RPMI8226 (cell line): ENCODE results near the gene CBX8.
A peak's percentile ranks its signal among the peaks of the same experiment; 100 is the strongest.

Source experiments
- DNase-seq: peaks from one replicate; pipeline ENCODE4 v3.0.0-alpha.2; 2015

The CBX8 gene

GRCh38 chr17:79803997-79804855 lies 7.3 kb upstream of the CBX8 start:
- peak; percentile 73 for DNase-seq

DNA sequence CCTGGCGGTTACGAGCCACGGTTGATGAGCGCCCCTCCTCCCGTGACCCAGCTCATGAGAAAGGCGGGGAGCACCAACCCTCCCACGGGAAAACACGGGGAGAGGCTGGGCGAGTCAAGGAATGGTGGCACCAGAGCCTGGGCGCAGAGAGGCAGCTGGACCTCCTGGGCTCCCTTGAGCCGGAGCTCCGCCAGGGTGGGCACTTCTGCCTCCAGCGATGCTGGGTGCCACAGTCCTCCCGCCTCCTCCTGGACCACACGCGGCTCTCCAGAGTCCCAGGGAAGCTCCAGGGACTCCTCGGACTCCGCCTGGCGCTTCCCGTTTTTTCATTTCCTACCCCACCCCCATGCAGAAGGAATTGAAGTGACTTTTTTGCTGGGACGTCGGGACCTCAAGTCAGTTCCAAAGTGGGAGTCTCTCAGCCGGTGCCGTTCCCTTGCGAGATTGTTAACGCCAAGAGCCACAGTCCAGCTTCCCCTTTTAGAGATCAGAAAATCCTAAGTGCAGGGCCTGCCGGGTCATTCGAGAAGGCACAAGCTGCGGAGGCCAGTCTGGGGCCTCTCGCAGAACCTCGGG lies 6.6 kb upstream of the CBX8 start:
- DNase-seq: no peak

DNA sequence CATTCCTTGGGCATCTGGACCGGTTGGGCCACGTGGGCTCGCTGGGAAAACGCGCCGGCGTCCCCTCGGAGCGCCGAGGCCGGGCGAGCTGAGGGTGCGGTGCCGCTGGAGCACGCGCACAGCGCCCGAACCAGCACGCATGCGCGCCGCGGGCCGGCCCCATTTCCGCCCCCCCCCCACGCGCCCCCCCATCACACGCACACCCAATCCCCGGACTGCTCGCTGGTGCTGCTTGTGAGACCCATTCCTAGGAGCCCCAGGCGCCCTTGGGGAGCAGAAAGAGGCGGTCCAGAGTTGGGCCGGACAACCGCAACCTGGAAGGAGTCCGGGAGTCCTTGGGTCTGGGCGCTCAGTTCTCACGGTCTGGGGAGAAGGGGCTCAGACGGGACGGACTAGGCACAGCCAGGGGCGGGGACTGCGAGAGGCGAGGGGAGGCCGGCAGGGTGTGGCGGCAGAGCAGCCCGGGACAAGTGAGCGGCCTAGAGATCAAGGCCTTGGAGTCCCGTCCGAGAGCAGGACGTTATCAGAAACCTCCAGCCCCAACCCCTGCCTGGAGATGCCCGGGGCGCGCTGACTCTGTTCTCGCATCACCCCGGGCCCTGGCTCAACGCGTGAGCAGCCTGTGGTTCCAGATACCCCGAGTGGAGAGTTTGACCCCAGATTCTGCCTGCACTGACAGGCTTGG lies 6.0 kb upstream of the CBX8 start:
- no peak for DNase-seq

DNA sequence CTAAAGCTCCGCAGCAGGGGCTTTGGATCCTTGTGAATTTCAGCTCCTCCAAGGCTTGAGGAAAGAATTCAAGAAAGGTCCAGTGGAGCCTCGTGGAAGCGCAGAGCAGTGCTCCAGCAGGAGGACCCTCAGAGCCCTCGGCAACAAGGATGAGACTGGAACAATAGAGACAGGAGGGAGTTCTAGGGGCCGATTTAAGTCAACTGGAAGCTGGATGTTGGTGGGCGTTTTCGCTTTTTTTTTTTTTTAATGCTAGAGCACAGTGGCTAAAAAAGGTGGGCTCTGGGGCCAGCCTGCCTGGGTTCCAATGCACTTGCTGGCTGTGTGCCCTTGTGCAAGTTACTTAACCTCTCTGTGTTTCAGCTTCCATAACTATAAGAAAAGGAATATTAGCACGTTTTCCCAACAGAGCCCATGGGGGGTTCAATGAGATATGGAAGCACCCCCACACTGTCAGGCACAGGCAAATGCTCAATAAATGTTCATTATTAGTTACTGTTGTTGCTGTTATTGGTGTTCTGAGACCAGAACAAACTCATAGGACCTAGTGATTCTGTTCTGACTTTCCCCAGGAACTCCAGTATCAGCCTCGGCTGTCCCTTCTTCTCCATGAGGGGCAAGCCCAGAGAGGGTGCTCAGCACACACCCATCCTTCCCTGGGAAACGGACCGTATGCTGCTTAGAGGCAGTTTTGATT lies 5.3 kb upstream of the CBX8 start:
- no peak for DNase-seq

- no peak for DNase-seq
Observed at GRCh38 chr17:79801156-79802038, 4.5 kb upstream of the CBX8 start.

DNA sequence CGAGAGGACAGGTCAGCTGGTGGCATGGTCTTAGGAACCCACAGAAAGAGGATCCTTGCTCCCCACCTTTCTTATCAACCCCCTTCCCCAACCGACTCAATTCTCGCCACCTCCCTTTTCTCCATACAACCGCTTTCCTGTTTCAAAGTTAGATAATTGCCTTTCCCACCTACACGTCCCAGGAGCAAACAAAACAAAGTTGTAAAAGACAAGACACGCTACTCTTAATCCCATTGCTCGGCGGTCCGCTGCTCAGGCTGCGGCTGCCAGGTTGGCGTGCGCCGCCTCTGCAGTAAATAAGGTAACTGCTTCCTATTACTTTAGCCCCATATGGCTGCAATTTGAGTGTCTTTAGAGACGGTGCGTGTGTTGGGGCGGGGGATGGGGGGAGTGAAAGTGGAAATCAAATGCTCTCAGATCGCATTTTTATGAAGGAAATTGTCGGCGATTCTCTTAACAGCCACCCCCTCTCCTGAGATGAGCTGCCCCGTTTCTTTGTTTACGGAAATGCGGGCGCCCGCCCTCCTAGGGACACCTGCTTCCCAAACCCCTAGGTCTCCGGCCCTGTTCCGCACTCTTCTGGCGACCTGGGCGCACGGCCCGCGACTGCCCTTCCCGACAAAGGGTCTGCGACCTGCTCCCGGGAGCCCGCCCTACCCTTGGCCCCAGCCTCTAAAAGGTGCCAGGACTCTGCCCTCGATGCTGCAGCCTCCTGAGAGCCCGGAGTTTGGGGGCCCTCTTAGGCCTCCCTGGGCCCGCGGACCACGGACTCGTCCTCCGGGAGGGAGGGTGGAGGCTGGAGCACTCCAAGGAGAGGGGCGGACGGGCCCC lies 3.7 kb upstream of the CBX8 start:
- DNase-seq: peak; percentile 79

DNA sequence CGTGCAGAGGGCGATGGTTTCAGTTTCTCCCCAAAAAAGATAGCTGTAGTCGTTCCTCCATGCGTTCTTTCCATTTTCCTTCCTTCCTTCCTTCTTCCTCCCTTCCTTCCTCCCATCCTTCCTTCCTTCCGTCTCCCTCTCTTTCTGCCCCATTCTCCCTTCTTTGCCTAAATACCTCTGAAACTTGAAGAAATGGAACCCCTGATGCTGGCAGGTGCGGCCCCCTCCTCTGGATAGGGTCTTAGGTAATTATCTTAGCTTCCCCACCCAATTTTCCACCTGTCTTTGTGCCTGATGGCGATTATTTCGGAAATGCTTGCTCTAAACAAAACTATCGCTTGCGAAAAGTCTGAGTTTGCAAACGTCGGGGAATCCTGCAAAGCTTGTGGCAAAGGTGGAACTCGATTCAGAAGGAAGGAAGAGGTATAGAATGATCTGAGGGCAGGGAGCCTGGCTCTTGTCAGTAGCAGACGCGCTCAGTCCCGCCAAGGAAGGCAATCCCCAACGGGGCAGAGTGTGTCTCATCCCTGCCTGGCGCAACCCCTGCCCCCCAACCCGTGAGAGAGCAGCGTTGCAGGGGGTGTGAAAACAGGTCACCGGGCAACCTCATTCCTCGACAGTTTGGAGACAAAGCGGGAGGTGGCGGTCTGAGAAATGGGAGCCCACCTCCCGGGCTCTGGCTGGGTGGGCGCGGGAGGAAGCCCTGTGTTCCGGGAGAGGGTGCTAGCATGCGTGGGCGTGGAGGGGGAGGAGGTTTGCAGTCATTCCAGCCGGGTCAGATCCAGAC lies 2.9 kb upstream of the CBX8 start:
- DNase-seq: peak; percentile 41

DNA sequence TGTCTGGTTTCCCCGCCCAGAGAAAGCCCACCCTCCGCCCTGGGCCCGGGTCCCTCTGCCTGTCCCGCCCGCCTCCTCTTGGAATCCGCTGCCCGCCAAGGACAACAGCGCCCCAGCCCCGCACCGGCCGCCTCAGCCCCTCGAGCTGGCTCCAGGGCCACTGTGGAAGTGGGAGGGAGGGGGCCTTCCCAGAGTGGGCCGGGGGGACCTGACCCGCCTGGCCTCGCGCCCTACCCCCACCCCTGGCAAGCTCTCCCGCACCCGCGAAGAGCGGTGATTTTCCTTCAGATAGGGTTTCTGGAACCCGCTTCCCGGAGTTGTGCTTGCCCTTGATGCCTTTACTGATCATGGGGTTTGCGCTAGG lies 2.3 kb upstream of the CBX8 start:
- DNase-seq: no peak

DNA sequence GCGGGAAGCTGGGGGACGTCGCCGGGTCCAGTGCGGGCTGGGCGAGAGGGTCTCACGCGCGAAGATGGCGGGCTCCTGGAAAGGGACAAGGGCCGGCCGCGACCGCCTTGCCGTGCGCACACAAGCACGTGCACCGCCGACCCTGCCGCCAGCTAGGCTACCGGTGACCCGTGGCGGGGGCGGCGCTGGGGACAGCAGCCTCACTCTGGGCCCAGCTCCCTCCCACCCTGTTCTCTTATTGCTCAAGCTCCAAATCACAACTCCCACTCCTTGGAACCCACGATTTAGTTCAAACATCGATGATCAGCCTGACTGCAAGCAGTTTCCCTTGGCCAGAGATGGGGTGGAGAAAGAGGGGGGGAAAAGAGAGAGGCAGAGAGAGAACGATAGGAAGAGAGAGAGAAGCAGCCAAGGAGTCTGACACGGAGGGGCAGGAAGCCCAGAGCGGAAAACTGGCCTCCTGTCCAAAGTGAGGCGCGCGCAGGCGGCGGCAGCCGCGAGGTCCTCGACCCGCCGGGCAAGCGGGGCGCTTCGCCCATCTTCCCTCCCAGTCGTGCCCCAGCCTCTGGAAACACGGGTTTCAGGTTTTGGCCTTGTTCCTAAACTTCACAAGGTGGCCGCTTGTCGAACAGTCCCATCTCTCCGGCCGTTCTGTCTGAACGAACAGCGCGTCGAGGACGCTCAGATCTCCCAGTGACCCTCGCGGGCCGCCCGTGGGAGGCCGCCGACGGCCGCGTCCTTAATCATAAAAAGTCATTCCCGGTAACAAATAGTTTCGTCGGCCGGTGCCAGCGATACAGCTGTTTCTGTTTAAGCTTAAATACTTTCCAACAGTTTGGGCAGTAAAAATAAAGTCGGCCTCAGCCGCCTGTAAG lies 1.7 kb upstream of the CBX8 start:
- no peak for DNase-seq

DNA sequence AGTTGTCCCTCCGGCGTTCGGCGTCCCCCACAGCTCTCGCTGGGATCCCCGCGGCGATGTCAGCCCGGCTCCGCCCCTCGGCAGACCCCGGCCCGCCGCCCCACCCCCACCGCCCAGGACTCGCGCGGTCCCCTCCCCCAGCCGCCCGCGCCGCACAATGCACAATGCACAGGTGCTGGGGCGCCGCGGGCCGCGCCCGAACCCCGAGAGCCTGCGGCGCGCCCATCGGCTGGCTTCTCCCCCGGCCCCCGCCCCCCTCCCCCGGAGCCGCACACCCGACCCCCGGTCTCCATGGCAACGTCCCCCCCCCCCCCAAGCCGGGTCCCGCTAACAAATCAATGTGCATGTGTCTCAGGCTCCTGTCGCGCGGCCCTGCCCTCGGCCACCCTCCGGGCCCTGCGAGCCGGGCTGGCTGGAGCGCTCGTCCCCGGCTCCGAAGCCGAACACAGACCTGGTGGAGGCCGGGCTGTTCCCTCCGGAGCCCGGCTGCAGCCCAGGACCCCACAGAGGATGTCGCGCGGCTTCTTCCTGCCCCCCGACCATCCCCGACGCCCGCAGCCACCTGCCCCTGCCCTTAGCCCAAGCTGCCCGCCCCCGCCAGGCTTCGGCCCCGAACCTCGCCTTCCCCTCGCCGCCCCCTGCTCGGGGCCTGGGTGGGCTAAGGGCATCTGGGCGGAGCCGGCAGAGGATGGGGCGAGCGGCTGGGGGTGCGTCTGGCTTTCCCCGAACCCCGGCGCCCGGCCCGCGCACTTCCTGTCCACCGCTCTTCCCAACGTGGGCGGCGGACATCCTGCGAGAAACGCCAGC lies 818 bp upstream of the CBX8 start:
- DNase-seq: no peak

- DNase-seq: peak; percentile 30
Observed at GRCh38 chr17:79796444-79796762, 474 bp downstream of the CBX8 start.

- DNase-seq: no peak
Observed at GRCh38 chr17:79795795-79796443, 958 bp downstream of the CBX8 start.

DNA sequence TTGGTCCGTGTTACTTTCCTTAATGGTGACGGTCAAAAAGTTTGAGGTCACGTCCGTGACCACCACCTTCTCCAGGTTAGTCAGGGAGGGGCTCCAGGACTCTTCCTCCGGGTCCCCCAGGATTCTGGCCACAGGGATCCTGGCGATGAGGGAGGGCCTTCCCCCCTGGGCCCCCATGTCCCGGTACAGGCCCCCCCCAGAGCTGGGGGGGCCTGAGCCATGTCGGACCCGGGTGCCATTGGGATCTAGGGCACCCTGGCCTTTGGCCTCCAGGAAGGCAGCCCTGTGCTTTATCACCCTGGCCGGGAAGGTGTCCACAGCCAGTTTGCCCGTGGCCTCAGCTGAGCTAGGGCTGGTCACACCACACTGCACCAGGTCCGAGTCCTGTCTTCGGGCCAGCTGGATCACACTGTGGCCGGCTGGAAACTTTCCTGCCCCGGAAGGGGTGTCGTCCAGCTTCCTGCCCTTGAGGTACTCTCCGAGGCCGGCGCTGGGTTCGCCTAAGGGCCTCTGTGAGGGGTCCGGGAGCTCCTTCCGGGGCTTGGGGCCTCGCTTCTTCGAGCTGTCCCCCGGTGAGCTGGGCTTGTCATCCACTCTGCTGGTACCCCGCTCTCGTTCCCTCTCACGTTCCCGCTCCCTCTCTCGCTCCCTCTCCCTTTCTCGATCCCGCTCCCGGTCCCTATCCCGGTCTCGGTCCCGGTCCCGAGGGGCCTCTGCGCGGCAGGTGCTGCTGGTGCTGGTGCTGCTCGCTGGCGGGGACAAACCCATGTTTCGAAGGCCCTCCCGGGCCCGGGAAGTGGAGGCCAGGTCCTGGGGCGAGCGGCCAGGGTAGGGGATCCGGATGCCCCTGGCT lies 2.0 kb downstream of the CBX8 start:
- DNase-seq: no peak

DNA sequence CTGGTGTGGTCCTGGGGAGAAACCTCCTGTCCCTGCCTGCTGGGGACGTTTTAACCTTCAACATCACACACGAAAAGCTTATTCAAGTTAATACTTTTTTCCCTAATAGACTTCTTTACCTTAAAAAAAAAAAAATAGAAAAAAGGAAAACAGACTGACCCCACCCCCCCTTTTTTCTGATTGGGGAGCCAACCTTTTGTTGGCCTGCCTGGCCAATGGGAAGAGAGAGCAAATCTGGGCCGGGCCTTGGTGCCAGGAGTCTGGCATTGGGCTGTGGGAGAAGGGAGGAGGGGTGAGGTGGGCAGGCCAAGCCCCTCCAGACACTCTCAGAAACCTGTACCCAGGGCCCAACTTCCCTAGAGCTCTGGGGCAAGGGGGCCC lies 3.0 kb downstream of the CBX8 start:
- DNase-seq: no peak

DNA sequence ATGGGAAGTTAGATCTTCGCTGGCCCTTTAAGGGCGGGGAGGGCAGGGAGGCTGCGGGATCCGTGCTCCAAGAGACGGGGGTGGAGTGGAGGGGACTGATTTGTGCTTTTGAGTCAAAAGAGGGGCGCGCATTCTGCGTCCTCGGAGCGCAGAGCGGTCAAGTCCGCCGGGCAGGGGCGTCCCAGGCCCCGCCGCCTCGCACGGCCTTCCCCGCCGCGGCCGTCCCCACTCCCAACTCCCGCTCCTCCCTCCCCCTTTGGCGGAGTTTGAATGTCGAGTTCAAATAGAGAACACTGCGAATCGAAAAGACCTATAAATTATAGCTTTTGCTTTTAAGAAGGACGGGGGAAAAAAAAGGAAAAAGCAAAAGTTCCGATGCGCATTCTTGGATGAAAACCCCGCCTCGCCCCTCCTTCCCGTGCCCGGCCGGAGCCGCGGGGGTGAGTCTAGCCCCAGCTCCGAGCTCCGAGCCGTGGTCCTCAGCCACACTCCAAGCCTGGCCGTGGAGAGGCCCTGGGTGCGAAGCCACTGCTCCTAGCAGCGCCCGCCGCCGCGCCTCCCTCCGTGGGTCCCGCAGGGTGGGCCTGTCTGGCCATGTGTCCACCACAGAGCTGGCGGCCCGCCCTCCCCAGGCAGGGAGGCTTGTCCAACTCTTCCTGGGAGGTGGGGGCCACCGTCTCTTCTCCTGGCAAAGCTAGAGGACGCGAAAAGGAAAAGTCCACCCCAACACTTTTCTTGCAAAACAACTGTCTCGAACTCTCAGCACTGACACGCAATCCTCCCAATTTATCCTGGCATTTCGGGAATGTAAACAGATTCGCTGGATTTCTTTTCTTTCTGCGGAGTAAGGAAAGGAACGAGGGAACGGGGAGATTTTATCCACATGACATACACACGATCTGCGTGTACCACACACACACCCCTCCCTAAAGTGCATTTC lies 3.6 kb downstream of the CBX8 start:
- DNase-seq: no peak

- DNase-seq: no peak
Observed at GRCh38 chr17:79792341-79792871, 4.5 kb downstream of the CBX8 start.
